Activated naive CD4-positive, alpha-beta T cell treated with anti-CD3 and anti-CD28 coated beads, Interleukin-2, amount 10 ng/mL, durations not matched to agents 7 days and 5 days (primary cell): ENCODE results near the gene SAT2.
A peak's percentile ranks its signal among the peaks of the same experiment; 100 is the strongest.
"Not testable (repeated sequence)": the region's sequence is repeated elsewhere in the genome, so short reads cannot be mapped to it uniquely, and the experiment has no call there.

Experiments
- CTCF ChIA-PET: fragments of 350-600 bp; sonication (Branson Sonifier 250); formaldehyde crosslinking; loops from one replicate; lab custom pipeline; 2021; ENCODE audit warnings: antibody characterized with exemption; lab: Charles Lee
- DNase-seq: peaks from one replicate; pipeline ENCODE4 v3.0.0-alpha.2; 2020
- H3K27ac Mint-ChIP-seq: one replicate; pipeline ENCODE4 v1.8.0; 2021; ENCODE audit warnings: mild to moderate bottlenecking, moderate library complexity, mixed read lengths
- H3K27me3 Mint-ChIP-seq: one replicate; pipeline ENCODE4 v1.8.0; 2021; ENCODE audit warnings: mild to moderate bottlenecking, mixed read lengths
- H3K36me3 Mint-ChIP-seq: one replicate; pipeline ENCODE4 v1.8.0; 2021; ENCODE audit warnings: mixed read lengths
- H3K4me1 Mint-ChIP-seq: one replicate; pipeline ENCODE4 v1.8.0; 2021; ENCODE audit warnings: mixed read lengths
- H3K4me3 Mint-ChIP-seq: one replicate; pipeline ENCODE4 v1.8.0; 2021; ENCODE audit warnings: mild to moderate bottlenecking, moderate library complexity, mixed read lengths
- H3K9me3 Mint-ChIP-seq: one replicate; pipeline ENCODE4 v1.8.0; 2021; ENCODE audit warnings: mixed read lengths

Gene SAT2

DNA sequence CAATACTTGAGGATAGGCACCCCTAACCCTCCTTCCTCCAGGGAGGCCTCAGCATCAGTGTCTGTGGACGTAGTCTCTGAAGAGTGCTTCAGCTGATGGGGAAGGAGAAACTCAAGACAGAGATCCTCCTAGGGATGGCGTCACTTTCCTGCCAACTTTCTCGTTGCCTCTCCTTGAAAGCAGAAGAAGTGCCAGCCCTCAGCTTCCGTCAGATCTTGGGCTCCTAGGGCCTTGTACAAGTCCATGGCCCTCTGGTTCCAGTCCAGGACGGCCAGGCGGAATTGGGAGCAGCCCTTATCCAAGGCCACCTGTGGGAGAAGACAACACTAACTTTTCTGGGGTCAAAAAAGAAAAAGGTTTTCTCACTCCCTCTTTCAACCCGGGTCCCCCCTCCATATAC lies 1.3 kb downstream of the SAT2 start:
- H3K4me1 Mint-ChIP-seq: peaks cover 17% of the 10 kb centered on the region
- H3K27me3 Mint-ChIP-seq: peaks cover 8% of the 10 kb centered on the region
- no peaks in the 10 kb centered on the region for H3K9me3 Mint-ChIP-seq
- no peak for DNase-seq
- peaks cover 4% of the 10 kb centered on the region for H3K36me3 Mint-ChIP-seq
- no peak overlapping the region for H3K27ac Mint-ChIP-seq
- peak overlapping the region; percentile 91 for H3K4me3 Mint-ChIP-seq
- CTCF ChIA-PET: no interaction called here

GRCh38 chr17:7625749-7626148 lies 1.9 kb downstream of the SAT2 start:
- CTCF ChIA-PET, H3K27me3 Mint-ChIP-seq, H3K36me3 Mint-ChIP-seq, DNase-seq, H3K9me3 Mint-ChIP-seq, H3K27ac Mint-ChIP-seq: not testable (repeated sequence)
- peaks cover 17% of the 10 kb centered on the region for H3K4me1 Mint-ChIP-seq
- H3K4me3 Mint-ChIP-seq: peak overlapping the region; percentile 45

- no peak overlapping the region for H3K27ac Mint-ChIP-seq
Measured at GRCh38 chr17:7623661-7624060, 4.0 kb downstream of the SAT2 start.

DNA sequence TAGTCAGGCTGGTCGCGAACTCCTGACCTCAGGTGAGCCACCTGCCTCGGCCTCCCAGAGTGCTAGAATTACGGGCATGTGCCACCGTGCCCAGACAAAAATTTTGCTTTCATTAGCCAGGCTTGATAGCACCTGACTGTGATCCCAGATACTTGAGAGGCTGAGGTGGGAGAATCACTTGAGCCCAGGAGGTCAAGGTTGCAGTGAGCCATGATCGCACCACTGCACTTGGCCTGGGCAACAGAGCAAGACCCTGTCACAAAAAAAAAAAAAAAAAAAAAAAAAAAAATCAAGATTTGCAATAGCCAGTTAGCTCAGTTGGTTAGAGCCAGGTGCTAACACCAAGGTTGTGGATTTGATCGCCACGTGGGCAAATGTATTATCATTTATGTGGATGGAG lies 6.8 kb downstream of the SAT2 start:
- Mint-ChIP-seq H3K9me3 (no peaks in the 10 kb centered on the region), H3K27me3 (peaks cover 13% of the 10 kb centered on the region), H3K27ac (no peak overlapping the region), H3K36me3 (no peaks in the 10 kb centered on the region), H3K4me3 (no peak overlapping the region), H3K4me1 (no peaks in the 10 kb centered on the region)
- DNase-seq: no peak
- CTCF ChIA-PET: interaction anchor here (1.1 kb wide), 1 partner anchor 13 kb away, joined by 5 read pairs; no protein-coding TSS in a partner anchor

More at GRCh38 chr17:7623661-7624060, 4.0 kb downstream of the SAT2 start:
- Mint-ChIP-seq H3K4me3 (no peak overlapping the region), H3K27me3 (peaks cover 13% of the 10 kb centered on the region), H3K9me3 (no peaks in the 10 kb centered on the region), H3K36me3 (peaks cover 4% of the 10 kb centered on the region), H3K4me1 (peaks cover 17% of the 10 kb centered on the region)
- CTCF ChIA-PET: no interaction called here
- DNase-seq: no peak

- Mint-ChIP-seq H3K4me3 (no peak overlapping the region), H3K27ac (no peak overlapping the region), H3K36me3 (no peaks in the 10 kb centered on the region), H3K4me1 (peaks cover 5% of the 10 kb centered on the region), H3K9me3 (no peaks in the 10 kb centered on the region), H3K27me3 (peaks cover 13% of the 10 kb centered on the region)
- no peak for DNase-seq
- CTCF ChIA-PET: interaction anchor here (0.7 to 1.3 kb wide), 2 partner anchors 14 to 65 kb away, joined by 3 to 4 read pairs; no protein-coding TSS in a partner anchor
Measured at GRCh38 chr17:7618608-7619007, 9.0 kb downstream of the SAT2 start.

GRCh38 chr17:7615265-7615747 lies 12.3 kb downstream of the SAT2 start:
- H3K4me3 Mint-ChIP-seq: peak overlapping the region; percentile 74

DNA sequence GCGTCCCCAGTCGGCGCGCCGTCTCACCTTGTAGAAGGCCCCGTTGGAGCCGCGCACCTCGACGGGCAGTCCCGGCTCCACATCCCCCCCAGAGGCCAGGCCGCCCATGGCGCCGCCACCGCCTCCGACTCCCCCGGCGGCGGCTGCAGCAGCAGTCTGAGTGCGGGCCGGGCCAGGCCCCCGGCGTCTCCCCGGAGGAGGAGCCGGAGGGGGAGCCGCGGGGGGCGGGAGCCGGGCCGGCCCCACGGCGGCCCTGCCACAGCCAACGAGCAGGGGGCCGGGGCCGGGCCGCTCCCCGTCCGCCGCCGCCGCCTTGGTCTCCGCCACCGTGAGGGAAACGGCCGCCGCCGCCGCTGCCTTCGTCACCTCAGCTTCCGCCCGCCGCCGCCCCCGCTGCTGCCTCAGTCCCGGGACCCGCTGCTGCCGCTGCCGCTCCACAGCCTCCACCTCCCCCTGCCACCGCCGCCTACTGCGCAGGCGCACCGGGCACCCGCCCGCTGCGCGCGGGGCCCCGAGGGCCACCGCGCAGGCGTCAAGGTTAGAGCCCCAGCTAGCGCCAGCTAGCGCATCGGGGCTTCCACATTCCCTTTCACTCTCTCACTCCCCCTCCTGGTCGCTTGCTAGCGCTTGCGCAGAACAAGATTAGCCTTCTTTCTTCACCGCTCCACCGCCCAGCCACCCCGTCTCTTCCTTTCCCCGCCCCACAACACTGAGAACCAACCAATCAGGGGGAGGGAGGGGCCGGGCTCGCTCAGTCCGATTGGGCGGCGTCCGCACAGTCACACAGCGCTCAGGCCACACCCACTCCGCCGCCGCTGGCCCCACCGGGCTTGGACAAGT lies 13.0 kb downstream of the SAT2 start, which contains the start of gene FXR2:
Gene FXR2, minus strand, starts transcription at position 473 of the 840 bp plus-strand sequence. Its CDS starts 365 bp downstream, at position 108.
- H3K27me3 Mint-ChIP-seq: no peaks in the 10 kb centered on the region
- peaks cover 10% of the 10 kb centered on the region for H3K36me3 Mint-ChIP-seq
- peak within 1 kb of the TSS; percentile 87 for H3K27ac Mint-ChIP-seq
- CTCF ChIA-PET: interaction anchor here (0.8 to 1.5 kb wide), 6 partner anchors 17 to 258 kb away, joined by 3 to 8 read pairs (median 6); partner anchors contain the start of genes CD68, MPDU1, SOX15 and TP53
- DNase-seq: peak; percentile 100
- H3K9me3 Mint-ChIP-seq: no peaks in the 10 kb centered on the region
- peaks cover 27% of the 10 kb centered on the region for H3K4me1 Mint-ChIP-seq
- H3K4me3 Mint-ChIP-seq: peak within 1 kb of the TSS; percentile 79

More at GRCh38 chr17:7615265-7615747, 12.3 kb downstream of the SAT2 start:
- Mint-ChIP-seq H3K27me3 (peaks cover 5% of the 10 kb centered on the region), H3K27ac (peak overlapping the region; percentile 87), H3K9me3 (no peaks in the 10 kb centered on the region), H3K36me3 (peaks cover 10% of the 10 kb centered on the region), H3K4me1 (peaks cover 27% of the 10 kb centered on the region)
- CTCF ChIA-PET: interaction anchor here (1.2 to 1.6 kb wide), 5 partner anchors 12 to 259 kb away, joined by 4 to 8 read pairs (median 7); partner anchors contain the start of genes MPDU1, SAT2 and TP53
- no peak for DNase-seq

DNA sequence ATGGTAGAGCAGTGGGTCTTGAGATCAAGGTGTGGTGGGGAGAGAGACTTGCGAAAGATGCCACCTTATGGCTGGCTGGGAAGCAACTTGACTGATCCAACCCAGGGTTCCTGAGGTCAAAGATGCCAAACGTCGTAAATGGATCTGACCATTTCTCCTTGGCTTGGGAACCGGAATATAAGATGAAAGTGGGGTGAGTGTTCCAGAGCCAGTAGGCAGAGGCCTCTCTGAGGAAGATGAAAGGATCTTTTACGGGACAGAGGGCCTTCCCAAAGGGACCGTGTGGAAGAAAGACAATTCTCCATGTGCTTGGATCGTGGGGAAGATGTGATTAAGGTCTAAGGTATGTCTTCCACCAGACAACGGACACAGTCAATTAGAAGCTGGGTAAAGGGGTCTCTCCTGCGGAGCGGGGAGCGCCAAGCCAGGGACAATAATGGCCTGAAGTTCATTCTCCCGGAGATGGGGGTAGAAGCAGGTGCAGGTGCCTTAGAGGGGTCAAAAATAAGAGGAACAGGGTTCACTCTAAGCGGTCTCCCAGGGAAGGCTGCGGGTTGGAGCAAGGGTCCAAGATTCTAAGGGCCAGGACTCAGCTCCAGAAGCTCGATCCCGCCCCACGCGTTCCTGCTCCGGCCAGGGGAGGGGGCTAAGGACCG lies 13.7 kb downstream of the SAT2 start:
- Mint-ChIP-seq H3K27ac (peak overlapping the region; percentile 74), H3K36me3 (peaks cover 10% of the 10 kb centered on the region), H3K27me3 (no peaks in the 10 kb centered on the region), H3K4me3 (peak overlapping the region; percentile 79), H3K4me1 (peaks cover 30% of the 10 kb centered on the region), H3K9me3 (no peaks in the 10 kb centered on the region)
- CTCF ChIA-PET: interaction anchor here (0.8 to 1.5 kb wide), 4 partner anchors 24 to 258 kb away, joined by 3 to 8 read pairs (median 4); partner anchors contain the start of genes CD68, SOX15 and TP53
- DNase-seq: no peak

DNA sequence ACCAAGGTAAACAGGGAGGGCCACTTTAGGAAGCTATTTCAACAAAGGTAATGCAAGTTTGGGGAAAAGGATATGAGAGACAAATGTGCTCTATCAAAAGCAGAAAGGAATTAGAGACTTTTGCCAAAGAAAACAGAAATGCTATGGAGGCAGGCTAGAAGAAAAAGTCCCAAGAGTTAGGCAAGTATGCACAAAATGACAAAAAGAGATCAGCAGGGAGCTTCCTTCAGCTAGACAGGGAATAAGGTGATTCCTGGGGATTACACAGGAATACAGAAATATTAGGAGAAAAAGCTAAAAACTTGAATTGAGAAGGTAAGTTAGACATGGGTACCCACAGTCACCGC lies 15.4 kb downstream of the SAT2 start:
- no peaks in the 10 kb centered on the region for H3K9me3 Mint-ChIP-seq
- H3K4me1 Mint-ChIP-seq: peaks cover 30% of the 10 kb centered on the region
- peak overlapping the region; percentile 0 for H3K4me3 Mint-ChIP-seq
- H3K27me3 Mint-ChIP-seq: no peaks in the 10 kb centered on the region
- CTCF ChIA-PET: no interaction called here
- no peak for DNase-seq
- H3K36me3 Mint-ChIP-seq: peaks cover 10% of the 10 kb centered on the region
- no peak overlapping the region for H3K27ac Mint-ChIP-seq

DNA sequence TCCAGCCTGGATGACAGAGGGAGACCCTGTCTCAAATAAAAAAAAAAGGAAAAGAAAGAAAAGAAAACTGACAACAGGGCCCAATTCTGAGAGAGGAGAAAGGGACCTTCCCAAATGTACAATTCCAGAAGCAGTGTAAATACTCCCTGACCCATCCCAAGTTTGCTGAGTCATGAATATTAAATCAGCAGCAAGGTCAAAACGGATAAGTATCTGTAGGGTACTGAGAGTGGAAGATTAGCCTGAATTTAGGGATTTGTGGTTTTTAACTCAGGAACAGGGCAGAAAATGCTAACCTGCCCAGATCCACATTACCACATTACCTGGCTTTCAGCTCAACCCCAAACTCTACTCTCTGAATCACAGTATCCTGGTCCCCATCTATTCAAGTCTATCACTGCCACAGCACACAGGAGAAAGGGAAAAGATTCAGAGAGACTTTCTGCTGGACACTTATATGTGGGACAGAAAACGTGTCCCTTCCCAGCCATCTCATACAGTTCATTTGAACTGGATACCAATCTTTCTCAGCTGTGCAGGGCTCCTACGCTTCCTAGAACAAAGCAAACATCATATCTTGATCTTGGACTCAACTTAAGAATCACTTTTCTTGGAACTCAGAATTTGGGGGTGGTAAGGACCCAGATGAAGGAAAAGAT lies 15.9 kb downstream of the SAT2 start:
- Mint-ChIP-seq H3K9me3 (no peaks in the 10 kb centered on the region), H3K36me3 (peaks cover 10% of the 10 kb centered on the region), H3K27me3 (no peaks in the 10 kb centered on the region), H3K4me1 (peaks cover 30% of the 10 kb centered on the region), H3K27ac (no peak overlapping the region), H3K4me3 (no peak overlapping the region)
- CTCF ChIA-PET: interaction anchor here (0.7 to 1.3 kb wide), 3 partner anchors 22 to 112 kb away, joined by 3 read pairs; partner anchors contain the start of gene SOX15
- DNase-seq: no peak

- no peak for DNase-seq
- Mint-ChIP-seq H3K27ac (no peak overlapping the region), H3K9me3 (no peaks in the 10 kb centered on the region), H3K4me3 (no peak overlapping the region), H3K4me1 (peaks cover 30% of the 10 kb centered on the region), H3K27me3 (no peaks in the 10 kb centered on the region), H3K36me3 (peaks cover 18% of the 10 kb centered on the region)
- CTCF ChIA-PET: interaction anchor here (1.0 to 1.3 kb wide), 2 partner anchors 21 to 113 kb away, joined by 3 read pairs; partner anchors contain the start of gene SOX15
Measured at GRCh38 chr17:7610641-7611040, 17.0 kb downstream of the SAT2 start.

DNA sequence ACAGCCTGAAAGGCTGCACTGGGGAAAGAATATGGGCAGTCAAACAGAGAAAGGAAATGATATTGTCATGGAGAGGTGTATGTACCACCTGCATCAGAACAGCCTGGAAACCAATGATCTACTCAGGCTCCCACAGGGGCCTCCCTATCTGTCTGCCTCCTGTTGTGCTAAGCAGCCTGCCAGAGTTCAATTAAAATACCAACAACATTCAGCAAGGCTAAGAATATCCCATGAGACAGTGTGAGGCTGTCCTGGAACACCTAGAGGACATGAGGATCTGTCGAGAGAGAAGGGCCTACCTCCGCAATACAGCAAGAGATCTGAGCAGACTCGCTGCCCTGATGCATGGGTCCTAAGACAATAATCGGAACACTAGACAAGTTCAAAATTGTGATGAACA lies 21.3 kb downstream of the SAT2 start:
- no peaks in the 10 kb centered on the region for H3K9me3 Mint-ChIP-seq
- CTCF ChIA-PET: no interaction called here
- H3K27me3 Mint-ChIP-seq: no peaks in the 10 kb centered on the region
- peaks cover 35% of the 10 kb centered on the region for H3K36me3 Mint-ChIP-seq
- H3K27ac Mint-ChIP-seq: peak overlapping the region; percentile 62
- H3K4me3 Mint-ChIP-seq: no peak overlapping the region
- no peak for DNase-seq
- peaks cover 5% of the 10 kb centered on the region for H3K4me1 Mint-ChIP-seq

GRCh38 chr17:7597561-7597960 lies 30.1 kb downstream of the SAT2 start:
- DNase-seq, H3K27me3 Mint-ChIP-seq, H3K27ac Mint-ChIP-seq, H3K4me3 Mint-ChIP-seq, CTCF ChIA-PET, H3K9me3 Mint-ChIP-seq, H3K4me1 Mint-ChIP-seq: not testable (repeated sequence)
- peaks cover 54% of the 10 kb centered on the region for H3K36me3 Mint-ChIP-seq
